IMR-90 (cell line): Measurements from ENCODE around the gene TPP2. TPM values are rescaled to one million over a fixed set of nuclear protein-coding genes. Genes with fewer than 3 reads are reported as not detected.

Source experiments
- ATAC-seq: fragments of 200-7000 bp; cut with Tn5 transposase; 2 replicates; pipeline ENCODE4 v1.9.1; 2020; ENCODE audit warnings: low read depth, mild to moderate bottlenecking, moderate library complexity
- BruUV-seq: library from RNA; stranded (reverse); fragments of 400-500 nt; replicated peaks from 2 replicates; lab custom pipeline; 2021; lab: Mats Ljungman, UMichigan
- CTCF ChIA-PET: fragments of 300-600 bp; formaldehyde crosslinking; extraction: SDS; loops from one replicate; lab custom pipeline; 2021; ENCODE audit warnings: antibody characterized with exemption; lab: Yijun Ruan, JAX
- POLR2A ChIA-PET: fragments of 300-600 bp; sonication (Branson Sonifier 250); formaldehyde crosslinking; loops from one replicate; lab custom pipeline; 2022; ENCODE audit warnings: antibody characterized with exemption; ENCODE audit not compliant: unreplicated experiment; lab: Charles Lee
- DNase-seq: peaks from one replicate; pipeline ENCODE4 v3.0.0; 2013
- H2AFZ ChIP-seq: replicated peaks from 2 replicates; pipeline ENCODE3; 2013; ENCODE audit warnings: low read length, mild to moderate bottlenecking; ENCODE audit not compliant: poor library complexity
- H2AK5ac ChIP-seq: 2 replicates; pipeline ENCODE4 v1.6.1; 2013; ENCODE audit warnings: low read depth, low read length, inconsistent platforms
- H2AK9ac ChIP-seq: replicated peaks from 2 replicates; pipeline ENCODE3; 2013; ENCODE audit warnings: mild to moderate bottlenecking, low read depth, low read length, moderate library complexity; ENCODE audit not compliant: poor library complexity
- H2BK120ac ChIP-seq: 2 replicates; pipeline ENCODE4 v1.6.1; 2013; ENCODE audit warnings: low read depth, low read length, inconsistent platforms
- H2BK15ac ChIP-seq: 3 replicates; pipeline ENCODE4 v1.6.1; 2013; ENCODE audit warnings: low read depth, low read length, inconsistent platforms
- H2BK20ac ChIP-seq: 2 replicates; pipeline ENCODE4 v1.6.1; 2013; ENCODE audit warnings: low read depth, mild to moderate bottlenecking, inconsistent platforms, low read length, moderate library complexity
- H2BK5ac ChIP-seq: 2 replicates; pipeline ENCODE4 v1.6.1; 2013; ENCODE audit warnings: mild to moderate bottlenecking, low read depth, low read length, inconsistent platforms; ENCODE audit not compliant: poor library complexity, severe bottlenecking
- H3K14ac ChIP-seq: replicated peaks from 2 replicates; pipeline ENCODE4 v1.6.1; 2013; ENCODE audit warnings: low read depth, low read length, inconsistent platforms
- H3K18ac ChIP-seq: 2 replicates; pipeline ENCODE4 v1.6.1; 2013; ENCODE audit warnings: low read depth, low read length, control low read depth
- H3K23ac ChIP-seq: 2 replicates; pipeline ENCODE4 v1.6.1; 2013; ENCODE audit warnings: low read depth, low read length, inconsistent platforms
- H3K27ac ChIP-seq: 2 replicates; pipeline ENCODE4 v1.5.1; 2013; ENCODE audit warnings: mild to moderate bottlenecking, control low read depth, low read length; ENCODE audit not compliant: insufficient read depth
- H3K27me3 ChIP-seq: 2 replicates; pipeline ENCODE4 v1.6.1; 2013; ENCODE audit warnings: low read length; ENCODE audit not compliant: control insufficient read depth, insufficient read depth
- H3K36me3 ChIP-seq: 2 replicates; pipeline ENCODE4 v1.6.1; 2013; ENCODE audit warnings: low read length, mixed read lengths; ENCODE audit not compliant: control insufficient read depth, insufficient read depth
- H3K4ac ChIP-seq: 2 replicates; pipeline ENCODE4 v1.6.1; 2013; ENCODE audit warnings: low read depth, low read length, inconsistent platforms
- H3K4me1 ChIP-seq: 2 replicates; pipeline ENCODE4 v1.6.1; 2013; ENCODE audit warnings: low read length, mixed read lengths; ENCODE audit not compliant: control insufficient read depth, insufficient read depth
- H3K4me2 ChIP-seq: 2 replicates; pipeline ENCODE4 v1.6.1; 2013; ENCODE audit warnings: low read depth, mild to moderate bottlenecking, control low read depth, low read length, moderate library complexity
- H3K4me3 ChIP-seq: 2 replicates; pipeline ENCODE4 v1.5.1; 2013; ENCODE audit warnings: low read depth, mild to moderate bottlenecking, control low read depth, low read length, moderate library complexity; ENCODE audit not compliant: insufficient read depth
- H3K56ac ChIP-seq: 2 replicates; pipeline ENCODE4 v1.6.1; 2013; ENCODE audit warnings: low read length, inconsistent platforms; ENCODE audit not compliant: insufficient read depth; ENCODE audit errors: extremely low read depth
- H3K79me1 ChIP-seq, 2 experiments: 2 replicates each; pipeline ENCODE4 v1.6.1; 2013; ENCODE audit warnings: low read length in 2 of 2, inconsistent platforms in 1 of 2, low read depth in 1 of 2
- H3K9ac ChIP-seq: 2 replicates; pipeline ENCODE4 v1.6.1; 2013; ENCODE audit warnings: low read depth, low read length, control low read depth
- H3K9me1 ChIP-seq: 2 replicates; pipeline ENCODE4 v1.6.1; 2013; ENCODE audit warnings: low read length, inconsistent platforms; ENCODE audit not compliant: insufficient read depth
- H3K9me3 ChIP-seq: 2 replicates; pipeline ENCODE4 v1.6.1; 2013; ENCODE audit warnings: low read length; ENCODE audit not compliant: control insufficient read depth, insufficient read depth
- H4K20me1 ChIP-seq: 2 replicates; pipeline ENCODE4 v1.6.1; 2013; ENCODE audit warnings: low read length, inconsistent platforms; ENCODE audit not compliant: insufficient read depth
- H4K5ac ChIP-seq: 2 replicates; pipeline ENCODE4 v1.6.1; 2013; ENCODE audit warnings: mild to moderate bottlenecking, low read depth, low read length, control low read depth
- H4K8ac ChIP-seq, 2 experiments: 2 replicates each; pipeline ENCODE4 v1.6.1; 2013; ENCODE audit warnings: low read depth in 2 of 2, low read length in 2 of 2, control low read depth in 1 of 2, inconsistent platforms in 1 of 2
- H4K91ac ChIP-seq: 2 replicates; pipeline ENCODE4 v1.6.1; 2013; ENCODE audit warnings: low read depth, low read length, inconsistent platforms; ENCODE audit not compliant: insufficient read depth
- BHLHE40 ChIP-seq: fragments of 150-350 bp; IDR thresholded peaks from 2 replicates; pipeline ENCODE4 v1.6.1; 2016; ENCODE audit warnings: mild to moderate bottlenecking, low read depth, low read length
- CEBPB ChIP-seq: IDR thresholded peaks from 2 replicates; pipeline ENCODE4 v1.6.1; 2012; ENCODE audit warnings: low read depth, low read length, improper control_type of control experiment
- CHD1 ChIP-seq: IDR thresholded peaks from 2 replicates; pipeline ENCODE4 v1.6.1; 2012; ENCODE audit warnings: low read depth, low read length, improper control_type of control experiment
- ELK1 ChIP-seq: fragments of 150-350 bp; IDR thresholded peaks from 2 replicates; pipeline ENCODE4 v1.6.1; 2016; ENCODE audit warnings: low read depth, mild to moderate bottlenecking, low read length, moderate library complexity, borderline replicate concordance
- MXI1 ChIP-seq: IDR thresholded peaks from 2 replicates; pipeline ENCODE4 v1.6.1; 2012; ENCODE audit warnings: low read depth, mild to moderate bottlenecking, low read length, moderate library complexity, borderline replicate concordance
- RAD21 ChIP-seq: IDR thresholded peaks from 2 replicates; pipeline ENCODE4 v1.6.1; 2012; ENCODE audit warnings: low read length, improper control_type of control experiment
- WGBS, 2 experiments: methylation state at CpG; one replicate each; pipeline versions ENCODE4 v1.1.5 to v1.1.7; 2013; ENCODE audit warnings: missing lambda C conversion rate in 2 of 2; ENCODE audit not compliant: insufficient read length in 1 of 2; ENCODE audit errors: extremely low coverage in 2 of 2; 5-methylcytosine and 5-hydroxymethylcytosine counted together
- dilution Hi-C: fragments of 300-500 bp; cut with HindIII; formaldehyde crosslinking; loops from one replicate; pipeline ENCODE4 v1.14.3; 2018; ENCODE audit warnings: low sequenced_read_pairs; ENCODE audit not compliant: unreplicated experiment
- in situ Hi-C: fragments of 300-500 bp; cut with MboI; formaldehyde crosslinking; loops from 3 replicates; pipeline ENCODE4 v1.14.3; 2019; ENCODE audit warnings: low sequenced_read_pairs, inconsistent platforms, mixed read lengths
- intact Hi-C: fragments of 100-400 bp; cut with micrococcal nuclease; formaldehyde crosslinking; loops from 2 replicates; pipeline ENCODE4 v1.10.0; 2022
- polyA plus RNA-seq, 3 experiments: library from polyadenylated mRNA; depleted of rRNA; stranded (reverse); fragments of >200 nt; gene quantifications; 2 replicates each; pipeline ENCODE4 v1.2.3, GENCODE V29; 2012; ENCODE audit warnings: low replicate concordance in 1 of 3
- total RNA-seq: library from RNA; depleted of rRNA; stranded (reverse); fragments of >200 nt; gene quantifications from 2 replicates; pipeline ENCODE4 v1.2.3, GENCODE V29; 2012
- TF ChIP-seq, protein P1 (sequence below): fragments of 150-350 bp; IDR thresholded peaks from 2 replicates; pipeline ENCODE4 v1.6.1; 2017; ENCODE audit warnings: mild to moderate bottlenecking, antibody characterized with exemption, low read length, low read depth

TPP2 gene
- total and polyA plus RNA-seq, 2 of the 4 experiments (the other 2 are of a cell fraction) = 27.6 to 52.9 TPM

- intact Hi-C loops = no loop called here
- no peak for ATAC-seq
- dilution Hi-C loops = no loop called here
- Histone ChIP-seq H4K5ac (no peak overlapping the region), H3K4me1 (no peaks in the 10 kb centered on the region), H3K56ac (no peak overlapping the region), H3K4me2 (no peak overlapping the region), H4K8ac (no peak overlapping the region), H3K9me3 (peaks cover 10% of the 10 kb centered on the region), H3K79me1 (no peaks in the 10 kb centered on the region), H2BK120ac (no peak overlapping the region), H2BK5ac (no peak overlapping the region), H3K14ac (no peak overlapping the region), H3K9me1 (no peaks in the 10 kb centered on the region), H2AK5ac (no peak overlapping the region), H2BK20ac (no peak overlapping the region), H2AFZ (no peak overlapping the region), H4K20me1 (no peaks in the 10 kb centered on the region), H3K9ac (no peak overlapping the region), H3K4ac (no peak overlapping the region), H3K27me3 (peaks cover 28% of the 10 kb centered on the region), H3K27ac (no peak overlapping the region), H3K4me3 (no peak overlapping the region), H2BK15ac (no peak overlapping the region), H4K91ac (no peak overlapping the region), H2AK9ac (no peak overlapping the region), H3K18ac (no peak overlapping the region), H3K36me3 (no peaks in the 10 kb centered on the region), H3K23ac (no peak overlapping the region)
- ChIA-PET CTCF (no interaction called here), POLR2A (no interaction called here)
- 65% methylated on average over 3 of the region's 14 CpGs; no CpG with 5 or more reads in 1 of the 2 experiments for WGBS, 2 experiments
- BruUV-seq = no TSS peak
- TF ChIP-seq CEBPB = no peak
- TF ChIP-seq BHLHE40 = no peak
- TF ChIP-seq RAD21 = no peak
- TF ChIP-seq CHD1 = no peak
- TF ChIP-seq, protein P1, sequence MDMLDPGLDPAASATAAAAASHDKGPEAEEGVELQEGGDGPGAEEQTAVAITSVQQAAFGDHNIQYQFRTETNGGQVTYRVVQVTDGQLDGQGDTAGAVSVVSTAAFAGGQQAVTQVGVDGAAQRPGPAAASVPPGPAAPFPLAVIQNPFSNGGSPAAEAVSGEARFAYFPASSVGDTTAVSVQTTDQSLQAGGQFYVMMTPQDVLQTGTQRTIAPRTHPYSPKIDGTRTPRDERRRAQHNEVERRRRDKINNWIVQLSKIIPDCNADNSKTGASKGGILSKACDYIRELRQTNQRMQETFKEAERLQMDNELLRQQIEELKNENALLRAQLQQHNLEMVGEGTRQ = no peak
- TF ChIP-seq MXI1 = no peak
- TF ChIP-seq ELK1 = no peak
- in situ Hi-C loops = no loop called here
- DNase-seq = no peak
Measured at GRCh38 chr13:102700088-102701031, 103.6 kb downstream of the TPP2 start.
